WI38 (cell line): ENCODE data around the gene GABRB2.

Experiments used
- H3K4me3 ChIP-seq: 2 replicates; pipeline ENCODE4 v1.5.1; 2011; ENCODE audit warnings: low read depth, mild to moderate bottlenecking, control low read depth, low read length
- CTCF ChIP-seq: IDR thresholded peaks from 2 replicates; pipeline ENCODE4 v1.5.1; 2012; ENCODE audit warnings: low read depth, mild to moderate bottlenecking, control low read depth, low read length

GABRB2 gene

GRCh38 chr5:161409471-161409870 lies 137.1 kb downstream of the GABRB2 start:
- no peak overlapping the region for H3K4me3 ChIP-seq
- no peak for TF ChIP-seq CTCF

- TF ChIP-seq CTCF, result no peak
- no peak overlapping the region for H3K4me3 ChIP-seq
Measured at GRCh38 chr5:161406880-161407279, 139.6 kb downstream of the GABRB2 start.

GRCh38 chr5:161403996-161404395 lies 142.5 kb downstream of the GABRB2 start:
- no peak for TF ChIP-seq CTCF
- H3K4me3 ChIP-seq, result no peak overlapping the region

GRCh38 chr5:161403121-161403520 lies 143.4 kb downstream of the GABRB2 start:
- no peak overlapping the region for H3K4me3 ChIP-seq
- TF ChIP-seq CTCF, result no peak

GRCh38 chr5:161400583-161400982 lies 145.9 kb downstream of the GABRB2 start:
- no peak for TF ChIP-seq CTCF

DNA sequence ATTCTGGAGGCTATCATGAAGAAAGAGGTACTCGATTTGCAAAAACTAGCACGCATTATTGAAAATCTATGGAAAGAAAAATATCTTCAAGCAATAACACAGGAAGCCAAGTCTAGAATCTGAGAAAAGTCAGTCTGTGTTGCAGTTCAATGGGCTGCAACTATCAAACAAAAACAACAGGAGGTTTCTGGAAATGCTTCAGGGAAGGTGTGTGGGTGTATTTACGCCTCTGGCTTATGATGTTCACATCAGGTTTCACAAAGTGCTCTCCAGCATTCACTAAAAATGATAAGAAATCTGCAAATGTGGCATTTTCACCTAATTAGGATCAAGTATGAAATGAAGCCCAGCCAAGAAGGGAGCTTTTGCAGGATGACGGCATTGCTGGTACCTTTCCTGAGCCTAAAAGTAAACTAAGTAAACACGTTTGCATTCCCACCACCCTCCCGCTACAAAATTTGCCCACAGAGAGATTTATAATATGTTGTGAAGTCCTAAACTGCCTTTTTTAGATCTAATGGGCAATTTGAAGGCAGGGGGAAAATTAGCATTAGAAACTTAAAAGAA lies 146.4 kb downstream of the GABRB2 start:
- no peak overlapping the region for H3K4me3 ChIP-seq
- no peak for TF ChIP-seq CTCF

More at GRCh38 chr5:161400583-161400982, 145.9 kb downstream of the GABRB2 start:
- H3K4me3 ChIP-seq, result no peak overlapping the region

DNA sequence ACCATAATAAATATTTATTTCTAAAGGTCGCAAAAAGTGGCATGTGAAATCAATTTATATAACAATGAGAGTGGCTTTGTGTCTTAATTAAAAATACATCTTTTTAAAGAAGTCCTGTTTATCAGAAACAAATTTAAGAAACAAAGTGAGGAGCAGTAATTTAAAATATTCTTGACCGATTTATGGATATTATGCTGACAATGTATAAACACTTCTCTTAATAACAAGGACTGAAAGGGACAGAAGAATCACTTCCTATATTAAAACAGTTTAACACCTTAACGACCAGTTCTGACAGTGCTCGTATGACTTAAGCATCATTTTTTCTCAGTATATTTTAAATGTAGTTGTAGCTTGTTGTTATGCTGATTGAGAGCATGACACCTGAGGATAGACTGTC lies 149.1 kb downstream of the GABRB2 start:
- no peak overlapping the region for H3K4me3 ChIP-seq
- no peak for TF ChIP-seq CTCF
